ACHN (cell line): ENCODE results near the gene ADAM12.
A peak's percentile ranks its signal among the peaks of the same experiment; 100 is the strongest.

Experiments used
- DNase-seq: peaks from one replicate; pipeline ENCODE4 v3.0.0-alpha.2; 2015
- in situ Hi-C: cut with HindIII; loops from 2 replicates; pipeline ENCODE4 v1.10.0; 2017; ENCODE audit warnings: low sequenced_read_pairs, low pct_ligation_motif_present, low pct_unique_long_range_greater_than_20kb

The ADAM12 gene

DNA sequence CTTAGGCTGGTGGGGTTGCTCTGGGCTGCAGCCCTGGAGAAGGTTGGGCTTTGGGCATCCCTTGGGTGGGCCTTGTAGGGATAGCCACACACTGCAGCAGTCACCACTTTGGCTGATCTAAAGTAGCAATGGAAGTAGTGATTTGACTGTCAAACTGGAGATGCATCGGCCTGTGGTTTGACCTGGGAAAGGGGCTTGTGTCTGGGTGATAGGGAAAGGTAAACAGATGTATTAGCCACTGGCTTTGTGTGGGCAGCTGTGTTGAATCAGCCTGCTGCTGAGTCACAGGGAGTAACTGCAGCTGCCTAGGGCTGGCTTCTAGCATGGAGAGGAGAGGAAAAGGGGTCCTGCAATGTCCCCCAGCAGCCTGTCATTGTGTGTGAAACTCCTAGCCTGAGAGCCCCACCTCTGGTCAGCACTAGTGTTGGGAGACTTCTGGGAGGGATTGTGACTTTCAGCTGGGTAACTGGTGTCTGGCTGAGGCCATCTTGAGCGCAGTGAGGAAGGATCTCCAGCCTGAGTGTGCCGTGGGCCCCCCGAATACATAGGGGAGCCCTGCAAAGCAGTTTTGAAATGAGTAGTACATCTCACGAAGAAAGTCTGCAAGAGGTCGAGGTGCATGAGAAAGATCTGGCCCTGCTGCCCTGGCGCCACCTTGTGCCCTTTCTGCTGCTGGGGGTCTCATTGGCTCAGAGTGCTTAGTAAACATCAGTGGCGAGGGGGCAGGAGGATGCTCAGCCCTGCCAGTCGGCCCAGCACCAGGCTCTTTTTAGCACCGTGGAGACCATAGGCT, 374.6 kb downstream of the ADAM12 start:
- peak; percentile 12 for DNase-seq
- in situ Hi-C loops, result no loop called here

DNA sequence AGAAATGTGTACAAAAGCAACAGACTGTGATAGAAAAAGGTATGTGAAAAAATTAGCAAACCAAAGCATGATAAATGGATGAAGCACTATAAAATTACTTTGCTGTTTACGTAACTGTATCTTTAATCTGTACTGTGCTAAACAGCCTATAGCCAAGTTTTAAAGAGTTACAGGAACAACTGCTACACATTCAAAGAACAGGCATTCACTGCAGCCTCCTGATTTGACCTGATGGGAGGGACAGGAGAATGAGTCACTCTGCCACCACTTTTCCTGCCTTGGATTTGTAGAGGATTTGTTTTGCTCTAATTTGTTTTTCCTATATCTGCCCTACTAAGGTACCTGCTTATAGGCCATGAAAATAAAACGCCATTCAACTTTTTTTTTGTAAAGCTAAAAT, 375.8 kb downstream of the ADAM12 start:
- in situ Hi-C loops, result no loop called here
- peak; percentile 15 for DNase-seq

DNA sequence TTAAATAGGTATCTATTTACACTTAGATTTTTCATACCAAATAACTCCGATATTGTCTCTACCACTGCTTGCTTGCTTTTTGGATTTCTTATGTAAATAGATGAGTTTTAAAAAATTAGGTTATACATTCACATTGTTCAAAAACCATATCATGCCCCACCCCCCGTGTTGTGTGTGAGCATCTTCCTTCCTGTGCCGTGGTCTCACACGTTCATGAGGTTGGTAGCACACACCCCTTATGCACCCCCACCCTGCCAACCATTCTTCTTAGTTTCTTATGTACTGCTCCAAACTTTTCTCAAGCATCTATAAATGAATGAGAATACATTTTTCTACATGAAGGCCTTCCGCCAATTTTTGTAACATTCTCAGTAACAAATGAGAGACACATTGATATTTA, 376.3 kb downstream of the ADAM12 start:
- DNase-seq, result no peak
- in situ Hi-C loops, result no loop called here

DNA sequence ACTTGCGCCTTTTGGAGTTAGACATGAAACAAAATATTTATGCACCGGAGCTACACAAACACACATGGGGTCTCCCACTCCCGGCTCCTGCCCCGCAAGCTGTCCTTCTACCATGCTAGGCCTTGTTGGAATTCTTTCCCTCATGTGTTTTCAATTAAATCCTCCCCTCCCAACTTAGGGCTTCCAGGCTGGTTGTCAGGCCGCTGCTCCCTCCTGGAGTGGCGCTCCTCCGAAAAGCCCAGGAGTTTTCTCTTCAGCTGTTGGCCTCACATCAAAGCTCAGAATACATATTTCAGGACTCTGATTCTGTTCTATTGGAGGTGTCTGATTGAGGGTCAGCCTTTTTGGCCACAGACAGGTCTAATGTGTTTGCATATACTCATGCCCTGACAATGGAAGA, 378.6 kb downstream of the ADAM12 start:
- DNase-seq, result no peak

DNA sequence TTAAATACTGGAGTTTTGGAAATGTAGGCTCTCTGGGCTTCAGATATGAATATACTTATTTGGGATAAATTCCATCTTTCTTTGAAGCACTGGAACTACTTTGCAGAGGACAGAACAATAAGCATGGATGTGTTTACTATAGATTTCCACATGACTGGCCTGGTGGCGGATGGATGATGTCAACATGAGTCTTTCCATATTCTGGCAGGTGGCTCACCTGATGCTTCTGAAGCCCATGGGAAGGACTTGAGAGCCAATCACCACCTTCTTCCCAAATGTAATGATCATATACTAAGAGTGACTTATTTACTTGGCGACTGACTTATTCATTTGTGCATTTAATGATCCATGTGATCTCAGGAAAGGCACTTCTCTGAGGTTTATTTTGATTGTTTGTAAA, 381.4 kb downstream of the ADAM12 start:
- in situ Hi-C loops, result no loop called here
- DNase-seq, result no peak

More for the DNA sequence above, 378.6 kb downstream of the ADAM12 start:
- in situ Hi-C loops, result no loop called here

DNA sequence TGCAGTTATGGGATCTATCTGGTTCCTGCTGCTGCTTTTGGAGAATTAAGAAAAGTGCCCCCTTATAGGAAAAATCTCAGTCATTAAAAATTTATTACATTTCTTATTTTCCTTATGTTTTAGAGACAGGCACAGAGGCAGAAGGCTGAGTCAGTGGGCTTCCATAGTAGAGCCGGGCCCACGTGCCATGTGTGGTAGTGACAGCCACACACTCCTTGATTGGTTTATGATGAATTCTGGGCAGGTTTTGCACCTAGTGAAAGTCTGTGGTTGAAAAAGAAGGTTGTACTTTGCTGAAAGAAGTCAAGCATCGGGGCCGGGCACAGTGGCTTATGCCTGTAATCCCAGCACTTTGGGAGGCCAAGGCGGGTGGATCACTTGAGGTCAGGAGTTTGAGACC, 382.0 kb downstream of the ADAM12 start:
- no peak for DNase-seq
- in situ Hi-C loops, result no loop called here

DNA sequence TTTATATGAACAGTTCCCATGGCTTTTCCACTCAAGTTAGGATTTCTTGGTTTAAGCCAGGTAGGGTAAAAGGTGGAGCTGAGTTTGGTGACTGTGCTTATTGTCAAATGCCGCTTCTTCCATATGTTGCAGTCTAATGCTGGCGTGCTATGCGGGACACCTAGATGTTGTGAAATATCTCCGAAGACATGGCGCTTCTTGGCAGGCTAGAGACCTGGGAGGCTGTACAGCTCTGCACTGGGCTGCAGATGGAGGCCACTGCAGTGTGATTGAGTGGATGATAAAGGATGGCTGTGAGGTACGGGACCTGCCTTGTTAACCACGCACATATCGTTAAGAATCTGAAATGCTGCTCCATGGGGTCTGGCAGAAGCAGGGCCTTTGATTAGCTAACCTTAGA, 383.5 kb downstream of the ADAM12 start:
- in situ Hi-C loops, result no loop called here

DNA sequence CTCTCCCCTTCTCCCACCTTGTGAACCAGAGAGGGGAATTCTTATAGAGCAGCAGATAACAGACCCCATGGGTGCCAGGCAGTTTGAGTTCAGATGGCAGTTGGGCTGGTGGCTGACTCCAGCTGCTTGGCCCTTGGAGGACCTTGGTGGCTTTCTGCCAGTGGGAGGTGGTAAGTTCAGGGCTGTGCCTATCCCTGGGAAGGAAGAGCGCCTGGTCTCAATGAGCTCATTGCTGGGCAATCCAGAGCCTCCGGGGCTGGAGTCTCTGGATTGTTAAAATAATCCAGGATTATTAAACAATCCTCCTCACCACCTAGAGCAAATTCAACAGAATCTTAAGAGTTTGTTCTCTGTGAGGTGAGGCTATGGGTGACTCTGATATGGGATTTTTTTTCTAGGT, 386.7 kb downstream of the ADAM12 start:
- in situ Hi-C loops, result no loop called here
- DNase-seq, result no peak

More for the DNA sequence above, 383.5 kb downstream of the ADAM12 start:
- no peak for DNase-seq

DNA sequence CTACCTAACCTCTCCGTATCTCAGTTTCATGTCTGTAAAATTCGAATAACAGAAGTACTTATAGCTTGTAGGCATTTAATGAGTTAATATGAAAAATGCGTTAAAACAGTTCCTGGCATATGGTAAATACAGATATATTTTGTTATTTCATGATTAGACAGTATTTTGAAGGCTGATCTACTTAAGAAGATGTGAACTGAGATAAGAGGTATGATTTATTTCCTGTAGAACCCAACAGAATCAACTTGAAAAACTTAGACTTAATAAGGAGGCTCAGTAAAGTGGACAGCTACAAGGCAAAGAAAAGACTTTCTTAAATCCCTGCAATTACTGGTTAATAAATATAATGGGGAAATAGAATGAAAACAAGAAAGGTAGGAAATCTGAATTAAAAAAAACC, 388.6 kb downstream of the ADAM12 start:
- in situ Hi-C loops, result no loop called here
- DNase-seq, result no peak

DNA sequence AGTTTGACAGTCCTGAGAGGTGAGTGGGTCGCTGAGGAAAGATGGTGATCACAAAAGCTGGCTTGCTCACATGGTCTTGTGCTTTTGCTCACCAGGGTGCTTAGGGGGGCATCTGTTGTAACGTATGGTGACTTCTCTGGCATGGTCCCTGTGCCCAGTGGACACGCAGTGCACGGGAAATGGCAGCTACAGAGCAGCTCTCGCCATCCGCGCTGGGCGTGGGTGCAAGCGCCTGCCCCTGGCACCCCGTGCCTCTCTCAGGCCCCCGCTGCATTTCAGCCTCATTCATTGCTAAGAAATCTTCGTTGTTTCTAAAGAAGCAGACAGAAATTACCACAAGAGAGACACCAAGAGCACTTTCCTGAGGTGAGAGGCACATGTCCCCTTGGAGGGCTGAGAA, 390.7 kb downstream of the ADAM12 start:
- in situ Hi-C loops, result no loop called here
- no peak for DNase-seq

DNA sequence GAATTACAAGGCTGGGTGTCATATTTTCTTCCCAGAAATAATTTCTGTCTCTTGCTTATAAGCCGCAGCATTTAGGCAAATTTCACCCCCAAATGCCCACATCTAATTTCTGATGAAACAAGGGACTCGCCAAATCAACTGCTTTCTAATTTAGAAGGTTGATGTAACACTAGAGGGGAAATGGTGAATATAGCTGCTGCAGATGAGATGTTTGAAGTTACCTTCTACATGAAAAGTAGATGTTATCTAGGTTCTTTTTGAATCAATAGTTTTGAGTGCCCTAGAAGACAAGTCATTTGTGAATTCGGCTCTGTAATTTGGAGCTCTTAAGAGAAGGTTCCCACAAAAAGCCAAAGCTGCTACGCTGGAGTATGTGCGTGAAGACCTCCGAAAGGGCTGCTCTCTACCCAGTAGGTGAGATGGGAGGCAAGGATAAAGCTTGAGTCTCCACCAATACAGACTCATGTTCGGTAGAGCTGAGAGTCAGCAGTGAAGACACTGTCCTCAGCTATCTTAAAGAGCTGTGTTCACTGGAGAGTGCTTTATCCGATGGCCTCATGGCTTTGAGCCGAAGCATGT, 392.5 kb downstream of the ADAM12 start:
- in situ Hi-C loops, result no loop called here
- DNase-seq, result no peak

DNA sequence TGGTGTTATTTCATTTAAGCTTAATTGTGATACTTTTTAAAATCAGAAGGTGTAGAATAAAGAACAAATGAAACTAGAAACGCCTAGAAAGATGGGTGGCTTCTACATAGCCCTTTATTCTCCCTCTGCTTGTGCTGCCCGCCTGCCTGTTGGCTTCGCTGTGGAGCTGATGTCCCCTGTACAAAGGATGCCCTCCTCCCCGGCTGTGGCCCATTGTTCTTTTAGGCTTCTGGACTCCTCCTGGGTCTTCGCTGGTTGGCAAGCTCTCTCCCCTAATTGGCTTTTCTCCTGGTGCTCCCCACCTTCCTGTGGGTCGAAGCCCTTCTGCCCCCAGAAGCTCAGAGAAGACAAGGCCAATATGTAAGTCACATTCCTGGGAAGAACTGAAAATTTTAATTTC, 393.7 kb downstream of the ADAM12 start:
- no peak for DNase-seq
- in situ Hi-C loops, result no loop called here

DNA sequence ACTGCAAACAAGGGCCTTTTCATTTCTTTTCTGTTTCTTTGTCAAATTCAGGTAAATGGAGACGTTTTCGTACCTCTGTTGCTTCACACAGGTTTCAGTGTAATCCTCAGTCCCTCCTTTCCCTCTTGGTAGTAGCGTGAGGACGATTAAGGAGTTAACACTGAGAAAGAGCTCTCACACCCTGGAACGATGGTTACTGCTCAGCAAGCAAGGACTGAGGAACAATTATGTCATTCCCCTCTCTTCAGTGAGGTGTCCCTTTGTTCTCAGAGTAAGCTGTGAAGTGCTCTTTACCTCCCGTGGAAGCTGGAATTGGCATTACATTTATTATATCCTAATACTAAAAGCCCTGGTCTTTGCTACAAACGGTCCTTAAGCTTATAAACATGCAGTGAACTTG, 396.0 kb downstream of the ADAM12 start:
- in situ Hi-C loops, result no loop called here

DNA sequence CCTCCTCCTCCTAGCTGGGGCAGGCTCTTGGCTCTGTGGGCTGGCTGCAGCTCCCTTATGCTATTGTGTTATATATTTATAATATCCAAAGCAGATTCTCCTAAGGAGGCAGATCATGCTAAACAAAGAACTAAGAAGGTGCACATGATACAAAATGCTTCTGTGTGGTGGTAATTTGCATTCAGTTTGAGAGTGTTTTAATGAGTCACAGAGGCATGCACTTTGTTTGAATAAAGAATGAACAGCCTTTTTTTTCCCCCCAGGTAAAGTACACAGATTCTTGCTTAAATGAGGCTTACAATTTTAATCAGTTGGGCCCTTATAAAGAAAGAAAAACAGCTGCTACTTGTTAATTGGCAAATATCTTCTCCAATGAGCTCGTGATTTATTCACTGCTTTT, 396.9 kb downstream of the ADAM12 start:
- in situ Hi-C loops, result no loop called here
- no peak for DNase-seq

More for the DNA sequence above, 396.0 kb downstream of the ADAM12 start:
- no peak for DNase-seq

DNA sequence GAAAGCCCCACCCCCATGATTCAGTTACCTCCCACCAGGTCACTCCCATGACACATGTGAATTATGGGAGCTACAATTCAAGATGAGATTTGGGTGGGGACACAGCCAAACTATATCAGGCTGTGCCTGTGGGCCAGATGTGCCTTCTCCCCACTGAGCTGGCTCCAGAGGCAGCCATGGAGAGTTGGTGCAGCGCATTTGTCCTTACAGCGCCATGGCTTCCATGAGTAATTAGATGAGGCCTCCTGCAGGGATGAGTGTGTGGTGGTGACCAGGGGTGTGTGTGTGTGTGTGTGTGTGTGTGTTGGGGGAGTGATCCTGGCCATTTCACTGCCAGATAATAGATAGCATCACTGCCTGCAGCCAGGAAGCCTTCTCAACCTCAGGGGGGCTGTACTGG, 397.3 kb downstream of the ADAM12 start:
- in situ Hi-C loops, result no loop called here
- DNase-seq, result no peak

DNA sequence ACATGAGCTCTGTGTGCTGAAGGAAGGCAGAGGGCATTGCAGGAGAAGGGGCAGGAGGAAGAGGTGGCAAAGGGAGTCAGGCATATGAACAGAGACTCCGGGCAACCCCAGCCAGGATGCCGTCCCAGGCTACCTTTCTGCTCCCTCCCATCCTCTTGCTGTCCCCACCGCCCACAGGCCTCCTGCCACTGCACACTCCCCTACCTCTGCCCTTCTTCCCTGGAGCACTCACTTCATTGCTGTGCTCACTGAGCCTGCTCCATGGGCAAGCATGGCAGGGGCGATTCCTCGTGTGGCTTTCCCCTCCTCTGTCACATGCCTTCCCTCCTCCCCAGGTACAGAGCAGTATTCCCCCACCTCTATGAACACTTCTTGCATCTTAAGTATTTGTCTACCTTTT, 398.5 kb downstream of the ADAM12 start:
- no peak for DNase-seq
- in situ Hi-C loops, result no loop called here

DNA sequence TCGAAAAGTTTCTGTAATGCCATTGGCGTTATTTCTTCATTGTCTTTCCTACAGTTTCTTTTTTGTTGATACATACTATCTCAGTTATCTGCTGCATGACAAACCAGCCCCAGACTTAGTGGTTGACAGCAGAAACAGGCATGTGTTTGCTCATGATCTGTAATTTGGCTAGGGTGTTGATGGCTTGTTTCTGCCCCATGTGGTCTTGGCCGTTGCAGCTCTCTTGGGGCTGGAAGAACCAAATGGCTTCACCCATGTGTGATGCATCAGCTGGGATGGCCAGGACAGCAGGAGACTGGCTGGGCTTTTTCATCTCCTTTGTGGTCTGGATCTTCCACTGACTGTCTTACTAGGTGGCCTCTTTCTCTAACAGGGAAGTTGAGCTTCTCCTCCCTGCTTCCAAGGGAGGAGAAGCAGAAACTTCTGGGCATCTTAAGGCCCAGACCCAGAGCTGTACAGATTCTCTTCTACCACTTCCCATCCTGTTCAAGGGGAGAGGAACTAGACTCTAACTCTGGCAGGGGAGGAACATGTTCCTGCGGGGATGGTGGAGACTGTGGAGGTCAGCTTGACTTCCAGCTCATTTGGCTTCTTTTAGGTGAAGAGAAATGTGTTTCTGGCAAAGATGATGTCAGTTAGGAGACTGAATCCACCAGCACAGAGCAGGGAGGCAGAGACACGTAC, 402.6 kb downstream of the ADAM12 start:
- in situ Hi-C loops, result no loop called here
- DNase-seq, result no peak

DNA sequence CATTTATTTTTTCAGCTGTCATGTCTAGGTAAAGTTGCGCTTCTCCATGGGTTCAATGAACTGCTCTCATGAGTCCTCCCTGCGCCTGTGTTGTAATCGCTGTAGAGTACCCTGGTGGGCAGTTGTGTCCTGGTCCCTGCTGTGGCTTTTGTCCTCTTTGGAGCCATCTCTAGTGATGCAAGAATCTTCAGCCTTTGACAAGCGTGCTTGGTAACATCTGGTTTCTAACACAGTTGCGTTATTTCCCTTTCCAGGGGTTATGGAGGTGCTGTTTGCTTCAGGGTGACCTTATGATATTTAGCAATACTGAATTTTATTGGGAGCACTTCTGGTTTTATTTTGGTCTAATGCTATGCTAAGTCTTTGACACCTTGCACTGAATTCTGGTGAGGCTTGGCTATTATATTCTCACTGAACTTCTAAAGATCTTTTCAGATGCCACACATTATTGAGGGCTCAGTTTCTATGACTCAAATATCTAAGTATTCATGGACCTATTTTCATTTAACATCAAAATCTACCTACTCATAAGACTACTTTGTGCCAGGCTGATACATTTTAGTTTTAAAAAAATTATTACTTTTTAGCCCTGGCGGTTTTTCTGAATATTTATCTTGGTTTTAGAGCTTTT, 403.3 kb downstream of the ADAM12 start:
- in situ Hi-C loops, result no loop called here
- no peak for DNase-seq

DNA sequence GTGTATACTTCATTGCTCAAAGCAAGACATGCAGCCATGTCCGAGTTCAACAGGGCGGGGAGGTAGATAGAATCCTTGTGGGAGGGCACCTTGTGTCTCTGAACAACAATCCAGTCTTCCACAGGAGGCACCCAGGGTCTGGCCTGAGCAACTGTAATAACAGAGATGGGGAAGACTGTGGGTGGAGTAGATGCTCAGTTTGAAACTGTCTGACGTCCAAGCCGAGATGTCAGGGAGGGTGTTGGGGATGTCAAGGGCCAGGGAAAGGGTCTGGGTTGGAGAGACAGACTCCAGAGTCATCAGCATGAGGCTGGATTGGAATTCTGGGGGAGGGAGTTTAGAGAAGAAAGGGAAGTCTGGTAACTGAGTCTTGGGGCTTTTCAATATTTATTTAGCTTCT, 403.9 kb downstream of the ADAM12 start:
- no peak for DNase-seq
- in situ Hi-C loops, result no loop called here
